Measurements from ENCODE around the gene MSI2. TPM values are rescaled to one million over a fixed set of nuclear protein-coding genes. Genes with fewer than 3 reads are reported as not detected.
"Not testable (repeated sequence)": the region's sequence is repeated elsewhere in the genome, so short reads cannot be mapped to it uniquely, and the experiment has no call there.

MSI2 gene
- total RNA-seq, 4 donors from 2014 or later, result 19.7 to 35.8 (median 22.4) TPM

DNA sequence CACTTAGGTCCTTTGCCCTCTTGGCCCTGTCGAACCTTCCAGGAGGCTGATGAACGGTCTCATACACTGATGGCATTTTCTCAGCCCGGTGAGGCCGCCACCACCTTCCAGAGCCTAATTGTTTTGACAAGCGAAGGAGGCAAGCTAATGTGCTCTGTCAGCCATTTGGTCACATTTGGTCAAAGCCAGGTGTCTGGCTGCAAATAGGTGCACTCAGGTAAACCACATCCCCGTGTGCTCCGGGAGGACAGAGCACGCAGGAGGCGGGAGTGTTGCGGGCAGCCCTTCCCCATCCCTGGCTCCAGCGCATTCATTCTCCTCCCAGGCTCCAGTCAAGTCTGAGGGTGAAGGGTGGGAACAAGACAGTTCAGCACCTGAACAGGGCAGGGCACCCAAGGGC is 240.1 kb downstream of the MSI2 start:
- Histone ChIP-seq H3K27ac (no peak overlapping the region), H3K9me3 (no peaks in the 10 kb centered on the region), H3K4me1 (no peaks in the 10 kb centered on the region), H3K27me3 (no peaks in the 10 kb centered on the region), H3K36me3 (no peaks in the 10 kb centered on the region), H3K4me3 (no peak overlapping the region)
- DNase-seq (ENCODE audit: low spot score in 2 of 2), result no peak
- TF ChIP-seq POLR2A (IDR thresholded peaks at IDR 0.05) (no peak), EP300 (IDR thresholded peaks at IDR 0.05) (no peak), POLR2AphosphoS5 (IDR thresholded peaks at IDR 0.05) (no peak), CTCF (IDR thresholded peaks at IDR 0.05) (no peak)
- 92% methylated on average over 11 of the region's 11 CpGs for WGBS

DNA sequence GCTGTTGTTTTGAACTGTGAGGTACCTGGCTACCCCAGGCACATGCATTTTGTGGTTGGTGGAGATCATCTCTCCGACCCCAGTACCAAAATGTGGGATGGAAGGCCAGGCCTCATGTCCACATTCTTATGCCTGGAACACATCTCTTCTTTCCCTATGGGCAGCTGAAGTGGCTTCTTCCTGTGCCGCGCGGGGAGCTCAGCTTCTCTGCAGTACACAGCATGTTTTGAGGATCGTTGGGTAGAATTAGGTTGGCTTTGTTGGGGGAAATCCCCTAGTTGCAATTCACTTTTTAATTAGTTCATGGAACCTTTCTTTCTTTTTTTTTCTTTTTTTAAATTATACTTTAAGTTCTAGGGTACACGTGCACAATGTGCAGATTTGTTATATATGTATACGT is 242.1 kb downstream of the MSI2 start:
- H3K27me3 ChIP-seq, result no peaks in the 10 kb centered on the region
- H3K27ac ChIP-seq, result no peak overlapping the region
- H3K4me3 ChIP-seq, result no peak overlapping the region
- no peaks in the 10 kb centered on the region for H3K36me3 ChIP-seq
- no peaks in the 10 kb centered on the region for H3K4me1 ChIP-seq
- no peaks in the 10 kb centered on the region for H3K9me3 ChIP-seq
- DNase-seq (ENCODE audit: low spot score in 2 of 2), result no peak
- WGBS, result 94% methylated on average over 7 of the region's 7 CpGs
- TF ChIP-seq POLR2AphosphoS5 (IDR thresholded peaks at IDR 0.05) (no peak), CTCF (IDR thresholded peaks at IDR 0.05) (no peak), POLR2A (IDR thresholded peaks at IDR 0.05) (no peak), EP300 (IDR thresholded peaks at IDR 0.05) (no peak)

DNA sequence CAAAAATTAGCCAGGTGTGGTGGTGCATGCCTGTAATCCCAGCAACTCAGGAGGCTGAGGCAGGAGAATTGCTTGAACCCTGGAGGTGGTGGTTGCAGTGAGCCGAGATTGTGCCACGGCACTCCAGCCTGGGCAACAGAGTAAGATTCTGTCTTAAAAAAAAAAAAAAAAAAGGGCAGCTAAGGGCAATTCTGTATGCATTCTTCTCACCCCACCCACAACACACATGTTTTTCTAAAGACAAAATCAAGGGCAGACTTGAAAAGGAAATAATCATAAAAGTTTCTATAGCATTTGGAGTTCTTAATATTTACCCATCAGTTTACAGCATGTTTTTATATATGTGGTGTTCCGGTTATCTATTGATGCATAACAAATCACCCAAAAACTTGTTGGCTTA is 242.9 kb downstream of the MSI2 start:
- H3K9me3 ChIP-seq; H3K27ac ChIP-seq; DNase-seq (ENCODE audit: low spot score in 2 of 2); H3K4me3 ChIP-seq; H3K36me3 ChIP-seq; H3K4me1 ChIP-seq; H3K27me3 ChIP-seq: not testable (repeated sequence)
- 74% methylated on average over 3 of the region's 3 CpGs for WGBS

- no peak overlapping the region for H3K4me3 ChIP-seq
- H3K27ac ChIP-seq, result no peak overlapping the region
- no peaks in the 10 kb centered on the region for H3K9me3 ChIP-seq
- no peak for DNase-seq (ENCODE audit: low spot score in 2 of 2)
- WGBS, result 66% methylated on average over 6 of the region's 6 CpGs
- H3K4me1 ChIP-seq, result no peaks in the 10 kb centered on the region
- TF ChIP-seq EP300 (IDR thresholded peaks at IDR 0.05), result no peak
- TF ChIP-seq CTCF (IDR thresholded peaks at IDR 0.05), result no peak
- TF ChIP-seq POLR2A (IDR thresholded peaks at IDR 0.05), result no peak
- TF ChIP-seq POLR2AphosphoS5 (IDR thresholded peaks at IDR 0.05), result no peak
- H3K27me3 ChIP-seq, result no peaks in the 10 kb centered on the region
- H3K36me3 ChIP-seq, result no peaks in the 10 kb centered on the region
These were observed 243.3 kb downstream of the MSI2 start for GRCh38 chr17:57499648-57500049.

DNA sequence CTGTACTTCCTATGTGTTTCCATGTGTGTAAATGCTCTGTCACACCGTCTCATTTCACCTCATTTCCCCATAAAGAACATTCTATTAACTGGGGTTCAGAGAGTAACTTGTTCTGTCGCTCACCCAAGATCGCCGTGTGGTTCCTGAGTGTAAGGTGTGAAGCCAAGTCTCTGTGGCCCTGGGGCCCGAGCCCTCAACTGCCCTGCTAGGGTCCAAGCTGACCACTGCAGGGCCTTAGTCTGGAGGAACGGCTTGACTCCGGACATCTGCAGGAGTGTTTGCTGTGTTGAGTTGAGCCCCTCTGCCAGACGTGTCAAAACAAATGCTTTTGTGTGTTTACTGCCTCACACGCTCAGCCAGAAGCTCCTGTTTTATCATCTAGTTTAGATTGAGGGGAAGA is 244.7 kb downstream of the MSI2 start:
- Histone ChIP-seq H3K36me3 (no peaks in the 10 kb centered on the region), H3K4me3 (no peak overlapping the region), H3K4me1 (no peaks in the 10 kb centered on the region), H3K9me3 (no peaks in the 10 kb centered on the region), H3K27ac (no peak overlapping the region), H3K27me3 (no peaks in the 10 kb centered on the region)
- WGBS, result 92% methylated on average over 9 of the region's 9 CpGs
- no peak for DNase-seq (ENCODE audit: low spot score in 2 of 2)
- TF ChIP-seq POLR2AphosphoS5 (IDR thresholded peaks at IDR 0.05) (no peak), EP300 (IDR thresholded peaks at IDR 0.05) (no peak), POLR2A (IDR thresholded peaks at IDR 0.05) (no peak), CTCF (IDR thresholded peaks at IDR 0.05) (no peak)

DNA sequence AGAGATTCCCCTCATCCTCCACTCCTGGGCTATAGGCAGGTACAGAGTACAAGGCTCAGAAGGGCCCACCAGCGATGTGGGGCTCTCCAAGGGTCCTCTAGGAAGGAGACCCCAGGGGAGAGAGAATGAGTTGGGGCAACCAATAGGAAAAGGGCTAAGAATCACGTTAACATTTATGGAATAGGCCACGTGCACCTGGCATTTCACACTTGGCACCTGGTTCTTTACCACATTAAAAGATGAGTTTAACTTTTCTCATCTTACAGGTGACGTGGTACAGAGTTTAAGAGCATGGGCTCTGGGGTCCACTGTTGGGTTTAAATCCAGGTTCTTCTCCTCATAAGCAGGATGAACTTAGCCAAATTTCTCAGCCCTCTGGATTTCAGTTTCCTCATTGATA is 245.7 kb downstream of the MSI2 start:
- Histone ChIP-seq H3K9me3 (no peaks in the 10 kb centered on the region), H3K27me3 (no peaks in the 10 kb centered on the region), H3K27ac (no peak overlapping the region), H3K4me3 (no peak overlapping the region), H3K4me1 (peaks cover 6% of the 10 kb centered on the region), H3K36me3 (no peaks in the 10 kb centered on the region)
- 86% methylated on average over 4 of the region's 4 CpGs for WGBS
- TF ChIP-seq POLR2AphosphoS5 (IDR thresholded peaks at IDR 0.05) (no peak), EP300 (IDR thresholded peaks at IDR 0.05) (no peak), CTCF (IDR thresholded peaks at IDR 0.05) (no peak), POLR2A (IDR thresholded peaks at IDR 0.05) (no peak)
- DNase-seq (ENCODE audit: low spot score in 2 of 2), result no peak

All from suprapubic skin (tissue), 4 donors.